ENCODE data around the gene EIPR1.

GRCh38 chr2:3236300-3237045 is 141.1 kb downstream of the EIPR1 start:
- TF ChIP-seq HOXA7 (CRISPR knock-in tag; IDR thresholded peaks at IDR 0.05): no peak
- no peak for TF ChIP-seq REST (IDR thresholded peaks at IDR 0.05)
- no peak for TF ChIP-seq RAD21 (conservative IDR thresholded peaks at IDR 0.05 in 1 of 2, IDR thresholded peaks at IDR 0.05 in 1 of 2)
- no peak for TF ChIP-seq POLR2A (IDR thresholded peaks at IDR 0.05; ENCODE audit: low read length)
- TF ChIP-seq CTCF (IDR thresholded peaks at IDR 0.05): no peak
- TF ChIP-seq KDM1A (IDR thresholded peaks at IDR 0.05; ENCODE audit: low read depth): no peak
- no peak for TF ChIP-seq ELK1 (IDR thresholded peaks at IDR 0.05; ENCODE audit: low read depth, low read length)
- no peak for TF ChIP-seq MYC (IDR thresholded peaks at IDR 0.05; ENCODE audit: borderline replicate concordance, low read length)
- TF ChIP-seq RNF2 (IDR thresholded peaks at IDR 0.05; ENCODE audit: borderline replicate concordance, low read depth): no peak
- TF ChIP-seq MAZ (IDR thresholded peaks at IDR 0.05; ENCODE audit: borderline replicate concordance, low read depth, low read length): no peak
- no peak for TF ChIP-seq FOSL2 (IDR thresholded peaks at IDR 0.05)
- no peak for TF ChIP-seq FOSL2 (CRISPR knock-in tag; IDR thresholded peaks at IDR 0.05)
- TF ChIP-seq RFX5 (IDR thresholded peaks at IDR 0.05): no peak
